CD4-positive, alpha-beta T cell treated with Interleukin-6 for 4 hours (primary cell): ENCODE data around the gene GPR146.
"Not testable (repeated sequence)": the region's sequence is repeated elsewhere in the genome, so short reads cannot be mapped to it uniquely, and the experiment has no call there.

ENCODE experiments used
- DNase-seq: peaks from one replicate; pipeline ENCODE4 v3.0.0-alpha.2; 2020; ENCODE audit warnings: mixed read lengths

The GPR146 gene

GRCh38 chr7:1044189-1045068 lies at the start of gene GPR146:
Gene GPR146, plus strand, starts transcription at chr7:1044546. Its CDS starts 12,970 bp downstream, at chr7:1057516.
- DNase-seq, result peak; percentile 94

- no peak for DNase-seq
Observed at GRCh38 chr7:994592-995308, 49.6 kb upstream of the GPR146 start.

- DNase-seq, result no peak
Observed at GRCh38 chr7:995571-995970, 48.8 kb upstream of the GPR146 start.

- DNase-seq, result no peak
Observed at GRCh38 chr7:996079-996872, 48.1 kb upstream of the GPR146 start.

- DNase-seq, result no peak
Observed at GRCh38 chr7:997404-998395, 46.6 kb upstream of the GPR146 start.

- DNase-seq, result no peak
Observed at GRCh38 chr7:999149-999879, 45.0 kb upstream of the GPR146 start.

GRCh38 chr7:999941-1000935 lies 44.1 kb upstream of the GPR146 start:
- DNase-seq, result no peak

GRCh38 chr7:1001069-1001770 lies 43.1 kb upstream of the GPR146 start:
- not testable (repeated sequence) for DNase-seq

- DNase-seq, result not testable (repeated sequence)
Observed at GRCh38 chr7:1002026-1002425, 42.3 kb upstream of the GPR146 start.

- DNase-seq, result not testable (repeated sequence)
Observed at GRCh38 chr7:1002445-1002844, 41.9 kb upstream of the GPR146 start.

GRCh38 chr7:1004018-1004852 lies 40.1 kb upstream of the GPR146 start:
- no peak for DNase-seq

GRCh38 chr7:1005303-1005702 lies 39.0 kb upstream of the GPR146 start:
- no peak for DNase-seq

- no peak for DNase-seq
Observed at GRCh38 chr7:1007901-1008300, 36.4 kb upstream of the GPR146 start.

- no peak for DNase-seq
Observed at GRCh38 chr7:1008733-1009363, 35.5 kb upstream of the GPR146 start.

- DNase-seq, result no peak
Observed at GRCh38 chr7:1009747-1010146, 34.6 kb upstream of the GPR146 start.

GRCh38 chr7:1010226-1010625 lies 34.1 kb upstream of the GPR146 start:
- no peak for DNase-seq

GRCh38 chr7:1011297-1012003 lies 32.9 kb upstream of the GPR146 start:
- DNase-seq, result no peak
